ENCODE data around the gene ATP6V0C. TPM values are rescaled to one million over a fixed set of nuclear protein-coding genes. Genes with fewer than 3 reads are reported as not detected.
"Not testable (repeated sequence)": the region's sequence is repeated elsewhere in the genome, so short reads cannot be mapped to it uniquely, and the experiment has no call there.

The ATP6V0C gene
- polyA plus RNA-seq, 3 donors, result 176 to 310 (median 187) TPM

GRCh38 chr16:2477327-2477726, 36.4 kb upstream of the ATP6V0C start:
- DNase-seq, result no peak
- H3K79me2 ChIP-seq (ENCODE audit: insufficient read depth, low read length), result peaks cover 74% of the 10 kb centered on the region
- H3K36me3 ChIP-seq (replicated peaks in 1 of 2; ENCODE audit: control insufficient read depth in 1 of 2, insufficient read depth in 2 of 2, low read length in 2 of 2), result no peaks in the 10 kb centered on the region
- H2AFZ ChIP-seq (ENCODE audit: insufficient read depth, low read depth, low read length, poor library complexity, severe bottlenecking), result no peak overlapping the region
- H3K4me1 ChIP-seq (ENCODE audit: control insufficient read depth in 1 of 2, insufficient read depth in 2 of 2, low read length in 2 of 2), result peaks cover 18 to 49% of the 10 kb centered on the region in 2 donors
- H3K27ac ChIP-seq (ENCODE audit: low read depth in 1 of 2, low read length in 2 of 2), result no peak overlapping the region
- peaks cover 0 to 7% (median 0%) of the 10 kb centered on the region in 7 donors for H3K9me3 Mint-ChIP-seq
- intact Hi-C loops (cut with micrococcal nuclease), result loop anchor here in 1 of 2 donors (10.0 kb wide), 1 partner anchor 53 kb away; the partner anchor contains the start of gene CCNF
- peaks cover 11 to 13% (median 13%) of the 10 kb centered on the region in 3 donors for H3K27me3 Mint-ChIP-seq (ENCODE audit: low read depth in 3 of 3)
- H3K9ac ChIP-seq (ENCODE audit: insufficient read depth, low read length, poor library complexity, severe bottlenecking), result no peak overlapping the region
- H3K4me2 ChIP-seq (replicated peaks; ENCODE audit: extremely low read depth, low read length, poor library complexity, severe bottlenecking), result no peak overlapping the region
- H3K4me3 Mint-ChIP-seq, result no peak overlapping the region
- H3K9me3 ChIP-seq (replicated peaks in 1 of 2; ENCODE audit: control insufficient read depth in 1 of 2, insufficient read depth in 1 of 2, low read length in 2 of 2), result peaks cover 0 to 5% of the 10 kb centered on the region in 2 donors
- H4K20me1 ChIP-seq (ENCODE audit: insufficient read depth, low read length), result peaks cover 26% of the 10 kb centered on the region
- peaks cover 9 to 38% of the 10 kb centered on the region in 2 donors for H3K36me3 Mint-ChIP-seq
- 89% methylated on average over 2 of the region's 3 CpGs for WGBS (ENCODE audit: insufficient coverage)
- peaks cover 6 to 12% of the 10 kb centered on the region in 2 donors for H3K27me3 ChIP-seq (ENCODE audit: control insufficient read depth in 2 of 2, insufficient read depth in 2 of 2, low read length in 2 of 2)
- no peak overlapping the region for H3K27ac Mint-ChIP-seq
- TF ChIP-seq CTCF (IDR thresholded peaks at IDR 0.05), result no peak
- H3K4me3 ChIP-seq (replicated peaks in 1 of 3; ENCODE audit: low read depth in 2 of 3, low read length in 3 of 3), result no peak overlapping the region
- H3K4me1 Mint-ChIP-seq, result peaks cover 42% of the 10 kb centered on the region

DNA sequence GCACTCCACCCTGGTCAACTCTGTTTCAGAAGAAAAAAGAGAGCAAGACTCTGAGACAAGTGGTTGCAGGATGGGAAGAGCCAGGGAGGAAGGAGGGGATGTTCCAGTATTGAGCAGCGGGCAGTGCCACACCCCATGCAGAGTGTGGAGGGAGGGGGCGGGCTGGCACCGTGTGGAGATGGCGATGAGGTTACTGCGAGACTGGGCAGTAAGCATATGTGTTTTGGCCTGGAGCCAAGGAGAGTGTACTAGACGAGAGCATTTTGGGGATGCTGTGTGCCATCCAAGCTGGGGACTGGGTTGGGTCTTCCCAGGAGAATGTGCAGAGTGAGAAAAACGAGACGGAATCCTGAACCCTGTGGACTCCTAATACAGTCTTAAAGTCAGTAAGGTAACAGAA, 35.5 kb upstream of the ATP6V0C start:
- Mint-ChIP-seq H3K27ac (peak overlapping the region in 1 of 7 donors; percentile 24), H3K36me3 (peaks cover 9 to 41% of the 10 kb centered on the region in 2 donors), H3K4me3 (no peak overlapping the region), H3K9me3 (peaks cover 0 to 2% (median 0%) of the 10 kb centered on the region in 7 donors), H3K27me3 (ENCODE audit: low read depth in 3 of 3) (peaks cover 3 to 4% (median 3%) of the 10 kb centered on the region in 3 donors), H3K4me1 (peaks cover 46% of the 10 kb centered on the region)
- Histone ChIP-seq H3K36me3 (replicated peaks in 1 of 2; ENCODE audit: control insufficient read depth in 1 of 2, insufficient read depth in 2 of 2, low read length in 2 of 2) (no peaks in the 10 kb centered on the region), H2AFZ (ENCODE audit: insufficient read depth, low read depth, low read length, poor library complexity, severe bottlenecking) (no peak overlapping the region), H4K20me1 (ENCODE audit: insufficient read depth, low read length) (peaks cover 26% of the 10 kb centered on the region), H3K9me3 (replicated peaks in 1 of 2; ENCODE audit: control insufficient read depth in 1 of 2, insufficient read depth in 1 of 2, low read length in 2 of 2) (no peaks in the 10 kb centered on the region), H3K27me3 (ENCODE audit: control insufficient read depth in 2 of 2, insufficient read depth in 2 of 2, low read length in 2 of 2) (peaks cover under 1 to 2% of the 10 kb centered on the region in 2 donors), H3K4me2 (replicated peaks; ENCODE audit: extremely low read depth, low read length, poor library complexity, severe bottlenecking) (no peak overlapping the region), H3K27ac (ENCODE audit: low read depth in 1 of 2, low read length in 2 of 2) (no peak overlapping the region), H3K4me3 (replicated peaks in 1 of 3; ENCODE audit: low read depth in 2 of 3, low read length in 3 of 3) (no peak overlapping the region), H3K79me2 (ENCODE audit: insufficient read depth, low read length) (peaks cover 83% of the 10 kb centered on the region), H3K9ac (ENCODE audit: insufficient read depth, low read length, poor library complexity, severe bottlenecking) (no peak overlapping the region), H3K4me1 (ENCODE audit: control insufficient read depth in 1 of 2, insufficient read depth in 2 of 2, low read length in 2 of 2) (peaks cover 14 to 42% of the 10 kb centered on the region in 2 donors)
- intact Hi-C loops (cut with micrococcal nuclease), result loop anchor here in 1 of 2 donors (10.0 kb wide), 1 partner anchor 53 kb away; the partner anchor contains the start of gene CCNF
- TF ChIP-seq CTCF (IDR thresholded peaks at IDR 0.05), result no peak
- 64% methylated on average over 8 of the region's 8 CpGs for WGBS (ENCODE audit: insufficient coverage)
- DNase-seq, result no peak

GRCh38 chr16:2479996-2480395, 33.8 kb upstream of the ATP6V0C start:
- not testable (repeated sequence) for H3K27me3 Mint-ChIP-seq (ENCODE audit: low read depth in 3 of 3); H3K9me3 ChIP-seq (replicated peaks in 1 of 2; ENCODE audit: control insufficient read depth in 1 of 2, insufficient read depth in 1 of 2, low read length in 2 of 2); H3K4me2 ChIP-seq (replicated peaks; ENCODE audit: extremely low read depth, low read length, poor library complexity, severe bottlenecking); H3K36me3 ChIP-seq (replicated peaks in 1 of 2; ENCODE audit: control insufficient read depth in 1 of 2, insufficient read depth in 2 of 2, low read length in 2 of 2); H3K27me3 ChIP-seq (ENCODE audit: control insufficient read depth in 2 of 2, insufficient read depth in 2 of 2, low read length in 2 of 2); H3K27ac ChIP-seq (ENCODE audit: low read depth in 1 of 2, low read length in 2 of 2); H3K4me3 Mint-ChIP-seq; H3K9me3 Mint-ChIP-seq; H3K9ac ChIP-seq (ENCODE audit: insufficient read depth, low read length, poor library complexity, severe bottlenecking); H2AFZ ChIP-seq (ENCODE audit: insufficient read depth, low read depth, low read length, poor library complexity, severe bottlenecking); H3K4me3 ChIP-seq (replicated peaks in 1 of 3; ENCODE audit: low read depth in 2 of 3, low read length in 3 of 3); DNase-seq
- H4K20me1 ChIP-seq (ENCODE audit: insufficient read depth, low read length), result peaks cover 24% of the 10 kb centered on the region
- Mint-ChIP-seq H3K36me3 (peaks cover 9 to 46% of the 10 kb centered on the region in 2 donors), H3K27ac (peak overlapping the region in 2 of 7 donors; percentile 4 to 40), H3K4me1 (peaks cover 47% of the 10 kb centered on the region)
- peaks cover 8 to 26% of the 10 kb centered on the region in 2 donors for H3K4me1 ChIP-seq (ENCODE audit: control insufficient read depth in 1 of 2, insufficient read depth in 2 of 2, low read length in 2 of 2)
- intact Hi-C loops (cut with micrococcal nuclease), result loop anchor here in 1 of 2 donors (10.0 kb wide), 1 partner anchor 55 kb away; the partner anchor contains the start of gene CCNF
- H3K79me2 ChIP-seq (ENCODE audit: insufficient read depth, low read length), result peaks cover 79% of the 10 kb centered on the region
- 93% methylated on average over 8 of the region's 10 CpGs for WGBS (ENCODE audit: insufficient coverage)

Data from CD14-positive monocyte (primary cell).